ENCODE measurements around the gene BAIAP3. TPM values are rescaled to one million over a fixed set of nuclear protein-coding genes. Genes with fewer than 3 reads are reported as not detected.

The BAIAP3 gene
- total and polyA plus RNA-seq, 10 of the 15 experiments (the other 5 are each of a cell fraction or from before 2014, with no cell fraction given) = 0.03 to 0.56 (median 0.17) TPM; not detected in 3

GRCh38 chr16:1349351-1349750 lies 15.9 kb downstream of the BAIAP3 start:
- ATAC-seq (no peak), DNase-seq (ENCODE audit: low read depth, low spot score) (no peak), FAIRE-seq (no peak)
- Histone ChIP-seq H3K9ac (ENCODE audit: control insufficient read depth, insufficient read depth, low read length) (no peak overlapping the region), H3K27ac (ENCODE audit: control insufficient read depth, insufficient read depth) (no peak overlapping the region), H3K79me2 (ENCODE audit: control insufficient read depth, insufficient read depth, low read length) (peaks cover 27% of the 10 kb centered on the region), H3K4me2 (ENCODE audit: control insufficient read depth, insufficient read depth) (no peak overlapping the region), H4K20me1 (ENCODE audit: control insufficient read depth, insufficient read depth) (no peaks in the 10 kb centered on the region), H2AFZ (ENCODE audit: control insufficient read depth, low read depth, low read length) (no peak overlapping the region), H3K27me3 (replicated peaks in 1 of 2; ENCODE audit: control insufficient read depth in 2 of 2, insufficient read depth in 2 of 2, low read length in 1 of 2) (no peaks in the 10 kb centered on the region), H3K4me3 (no peak overlapping the region), H3K36me3 (ENCODE audit: control insufficient read depth in 2 of 2, insufficient read depth in 2 of 2, low read length in 1 of 2) (peaks cover 0 to 6% of the 10 kb centered on the region in 2 experiments; a peak in 3 of 4 replicates), H3K4me1 (ENCODE audit: control insufficient read depth, insufficient read depth, low read length) (peaks cover 8% of the 10 kb centered on the region), H3K9me3 (replicated peaks; ENCODE audit: control insufficient read depth, insufficient read depth, low read length) (no peaks in the 10 kb centered on the region)
- ChIA-PET SMC1A (ENCODE audit: uncharacterized antibody, unreplicated experiment) (interaction anchor here (0.6 kb wide), 1 partner anchor 1654 kb away, joined by 3 read pairs; no protein-coding TSS in a partner anchor), POLR2A (no interaction called here), CTCF (no interaction called here), RAD21 (ENCODE audit: unreplicated experiment) (no interaction called here)
- WGBS (ENCODE audit: insufficient coverage, insufficient replicate concordance, low lambda C conversion rate, missing lambda C conversion rate) = 84% methylated on average over 16 of the region's 16 CpGs
- no TSS peak for BruUV-seq (replicated peaks)
- TF ChIP-seq LARP7 (IDR thresholded peaks at IDR 0.05) (no peak), NBN (IDR thresholded peaks at IDR 0.05) (no peak), NKRF (conservative IDR thresholded peaks at IDR 0.05) (no peak), EED (IDR thresholded peaks at IDR 0.05; ENCODE audit: low read depth) (no peak)
- intact Hi-C loops (cut with micrococcal nuclease; ENCODE audit: unreplicated experiment) = no loop called here
- in situ Hi-C loops (cut with MboI) = no loop called here

- ChIA-PET POLR2A (no interaction called here), SMC1A (ENCODE audit: uncharacterized antibody, unreplicated experiment) (interaction anchor here (0.6 kb wide), 1 partner anchor 1654 kb away, joined by 3 read pairs; no protein-coding TSS in a partner anchor), CTCF (no interaction called here), RAD21 (ENCODE audit: unreplicated experiment) (no interaction called here)
- ATAC-seq (no peak), DNase-seq (ENCODE audit: low read depth, low spot score) (no peak), FAIRE-seq (no peak)
- no peaks in the 10 kb centered on the region for H4K20me1 ChIP-seq (ENCODE audit: control insufficient read depth, insufficient read depth)
- no peaks in the 10 kb centered on the region for H3K27me3 ChIP-seq (replicated peaks in 1 of 2; ENCODE audit: control insufficient read depth in 2 of 2, insufficient read depth in 2 of 2, low read length in 1 of 2)
- no peak overlapping the region for H3K27ac ChIP-seq (ENCODE audit: control insufficient read depth, insufficient read depth)
- WGBS (ENCODE audit: insufficient coverage, insufficient replicate concordance, low lambda C conversion rate, missing lambda C conversion rate) = 92% methylated on average over 17 of the region's 17 CpGs
- H3K9me3 ChIP-seq (replicated peaks; ENCODE audit: control insufficient read depth, insufficient read depth, low read length) = no peaks in the 10 kb centered on the region
- intact Hi-C loops (cut with micrococcal nuclease; ENCODE audit: unreplicated experiment) = no loop called here
- peaks cover 0 to 6% of the 10 kb centered on the region in 2 experiments; a peak in 3 of 4 replicates for H3K36me3 ChIP-seq (ENCODE audit: control insufficient read depth in 2 of 2, insufficient read depth in 2 of 2, low read length in 1 of 2)
- peaks cover 27% of the 10 kb centered on the region for H3K79me2 ChIP-seq (ENCODE audit: control insufficient read depth, insufficient read depth, low read length)
- no peak overlapping the region for H2AFZ ChIP-seq (ENCODE audit: control insufficient read depth, low read depth, low read length)
- H3K9ac ChIP-seq (ENCODE audit: control insufficient read depth, insufficient read depth, low read length) = no peak overlapping the region
- H3K4me1 ChIP-seq (ENCODE audit: control insufficient read depth, insufficient read depth, low read length) = peaks cover 8% of the 10 kb centered on the region
- no TSS peak for BruUV-seq (replicated peaks)
- H3K4me3 ChIP-seq = no peak overlapping the region
- H3K4me2 ChIP-seq (ENCODE audit: control insufficient read depth, insufficient read depth) = peak overlapping the region; percentile 56; the same call in 1 of the 2 replicates
- in situ Hi-C loops (cut with MboI) = no loop called here
- TF ChIP-seq BHLHE40 (IDR thresholded peaks at IDR 0.05; ENCODE audit: borderline replicate concordance in 1 of 2, low read depth in 2 of 2, low read length in 1 of 2) (no peak), ZNF384 (IDR thresholded peaks at IDR 0.05; ENCODE audit: borderline replicate concordance, low read depth, low read length) (no peak), POLR2AphosphoS5 (IDR thresholded peaks at IDR 0.05; ENCODE audit: low read length) (no peak), RB1 (IDR thresholded peaks at IDR 0.05; ENCODE audit: borderline replicate concordance) (no peak), DPF2 (IDR thresholded peaks at IDR 0.05) (no peak), SMC3 (IDR thresholded peaks at IDR 0.05; ENCODE audit: borderline replicate concordance, low read length) (no peak), TCF7 (IDR thresholded peaks at IDR 0.05; ENCODE audit: borderline replicate concordance) (no peak), RFX5 (IDR thresholded peaks at IDR 0.05; ENCODE audit: low read depth, low read length) (no peak), IRF3 (IDR thresholded peaks at IDR 0.05) (no peak), SIN3A (IDR thresholded peaks at IDR 0.05; ENCODE audit: low read depth, low read length) (no peak), NKRF (conservative IDR thresholded peaks at IDR 0.05) (no peak), ZNF24 (IDR thresholded peaks at IDR 0.05) (no peak)
These were observed 16.5 kb downstream of the BAIAP3 start for GRCh38 chr16:1349951-1350350.
